Neural progenitor cell (in vitro differentiated cells): ENCODE measurements around the gene HNRNPK. TPM values are rescaled to one million over a fixed set of nuclear protein-coding genes. Genes with fewer than 3 reads are reported as not detected.

Source experiments
- DNase-seq: peaks from one replicate; pipeline ENCODE4 v3.0.0-alpha.2; 2016; ENCODE audit warnings: low spot score
- H2AFZ ChIP-seq: fragments of 200-600 bp; sonication (generic); replicated peaks from 2 replicates; pipeline ENCODE4 v1.6.1; 2016; ENCODE audit warnings: antibody characterized with exemption
- H3F3A ChIP-seq: fragments of 200-600 bp; sonication (generic); 2 replicates; pipeline ENCODE4 v1.6.1; 2016; ENCODE audit warnings: antibody characterized with exemption, low read depth
- H3K27ac ChIP-seq: fragments of 200-600 bp; sonication (generic); 2 replicates; pipeline ENCODE4 v1.5.1; 2016; ENCODE audit warnings: mild to moderate bottlenecking
- H3K27me3 ChIP-seq: fragments of 200-600 bp; sonication (generic); 2 replicates; pipeline ENCODE4 v1.6.1; 2016; ENCODE audit warnings: mild to moderate bottlenecking, moderate library complexity
- H3K36me3 ChIP-seq: fragments of 200-600 bp; sonication (generic); 2 replicates; pipeline ENCODE4 v1.5.1; 2016
- H3K4me1 ChIP-seq: fragments of 200-600 bp; sonication (generic); 2 replicates; pipeline ENCODE4 v1.6.1; 2016; ENCODE audit warnings: mixed run types
- H3K4me2 ChIP-seq: fragments of 200-600 bp; sonication (generic); 2 replicates; pipeline ENCODE4 v1.6.1; 2016
- H3K4me3 ChIP-seq: fragments of 200-600 bp; sonication (generic); 2 replicates; pipeline ENCODE4 v1.5.1; 2016
- H3K79me2 ChIP-seq: fragments of 200-600 bp; sonication (generic); 2 replicates; pipeline ENCODE4 v1.6.1; 2016; ENCODE audit warnings: low read depth
- H3K9ac ChIP-seq: fragments of 200-600 bp; sonication (generic); 2 replicates; pipeline ENCODE4 v1.6.1; 2016
- H3K9me3 ChIP-seq: fragments of 200-600 bp; sonication (generic); 2 replicates; pipeline ENCODE4 v1.5.1; 2016; ENCODE audit warnings: low read depth
- H4K20me1 ChIP-seq: fragments of 200-600 bp; sonication (generic); 2 replicates; pipeline ENCODE4 v1.6.1; 2016; ENCODE audit warnings: low read depth
- H3K27ac Mint-ChIP-seq: 3 replicates; pipeline ENCODE4 v1.8.0; 2021; ENCODE audit warnings: mixed read lengths
- H3K27me3 Mint-ChIP-seq: 2 replicates; pipeline ENCODE4 v1.8.0; 2022; ENCODE audit warnings: low read depth, mild to moderate bottlenecking, inconsistent platforms, moderate library complexity, mixed read lengths; ENCODE audit not compliant: insufficient read depth
- H3K36me3 Mint-ChIP-seq: 3 replicates; pipeline ENCODE4 v1.8.0; 2021; ENCODE audit warnings: mixed read lengths
- H3K4me1 Mint-ChIP-seq: 3 replicates; pipeline ENCODE4 v1.8.0; 2021; ENCODE audit warnings: mixed read lengths
- H3K4me3 Mint-ChIP-seq: 3 replicates; pipeline ENCODE4 v1.8.0; 2021; ENCODE audit warnings: mild to moderate bottlenecking, moderate library complexity, mixed read lengths
- H3K9me3 Mint-ChIP-seq: 3 replicates; pipeline ENCODE4 v1.8.0; 2020; ENCODE audit warnings: mixed read lengths
- EZH2 ChIP-seq: fragments of 200-600 bp; sonication (generic); IDR thresholded peaks from 2 replicates; pipeline ENCODE4 v1.6.1; 2017; ENCODE audit warnings: antibody characterized with exemption, mild to moderate bottlenecking, moderate library complexity
- EZH2phosphoT487 ChIP-seq: fragments of 200-600 bp; sonication (generic); IDR thresholded peaks from 2 replicates; pipeline ENCODE4 v1.6.1; 2017; ENCODE audit warnings: antibody characterized with exemption
- microRNA-seq: library from miRNA; unstranded; fragments of <30 nt; microRNA quantifications from one replicate; pipeline ENCODE4, GENCODE V29; 2016
- small RNA-seq: library from RNA; depleted of rRNA; stranded (forward); fragments of <200 nt; gene quantifications from one replicate; pipeline ENCODE3, GENCODE V24; 2015
- total RNA-seq: library from RNA; depleted of rRNA; stranded (reverse); fragments of >200 nt; gene quantifications from 2 replicates; pipeline ENCODE4 v1.2.3, GENCODE V29; 2015; ENCODE audit warnings: low replicate concordance
- TF ChIP-seq, protein P1 (sequence below): fragments of 200-600 bp; sonication (generic); IDR thresholded peaks from 2 replicates; pipeline ENCODE4 v1.5.1; 2017; ENCODE audit warnings: antibody characterized with exemption, mild to moderate bottlenecking

HNRNPK gene
- total RNA-seq, 1 donor from 2014 or later, result 1,406 TPM

DNA sequence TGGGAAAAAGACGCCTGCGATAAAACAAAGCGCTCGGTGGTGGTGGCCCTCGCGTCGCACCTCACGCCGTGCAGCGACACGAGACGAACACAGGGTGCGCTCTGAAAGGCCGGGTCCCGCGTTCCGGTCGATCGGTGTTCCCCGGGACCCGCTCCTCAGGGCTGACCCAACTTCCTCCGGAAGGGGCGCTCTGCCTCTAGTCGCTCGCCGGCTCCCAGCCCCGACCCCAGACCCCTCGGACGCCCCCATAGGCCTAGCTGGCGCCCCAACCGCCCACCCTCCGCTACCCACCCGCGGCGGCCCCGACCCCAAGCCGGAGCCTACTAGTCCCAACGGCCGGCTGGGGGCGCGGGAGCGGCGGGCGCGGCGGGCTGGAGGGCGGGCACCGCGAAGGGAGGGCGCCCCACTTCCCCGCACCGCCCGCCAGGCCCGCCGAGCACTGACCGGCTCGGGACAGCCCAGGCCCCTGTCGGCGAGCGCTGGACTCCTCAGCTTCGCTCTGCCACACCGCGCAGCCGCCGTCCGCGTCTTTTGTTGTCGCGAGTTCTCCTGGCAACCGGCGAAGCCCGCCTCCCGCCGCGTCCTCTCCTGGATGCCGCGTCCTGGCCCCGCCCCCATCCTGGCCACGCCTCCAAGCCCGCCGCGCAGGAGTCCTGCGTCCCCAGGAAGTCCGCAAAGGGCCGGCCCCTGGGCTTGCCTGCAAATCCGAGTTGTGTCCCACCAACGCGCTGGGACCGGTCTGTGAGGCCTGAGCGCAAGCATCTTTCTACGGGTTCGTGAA, 58.9 kb downstream of the HNRNPK start, which contains the start of gene KIF27:
KIF27 (minus strand) TSS at position 506 of the 781 bp plus-strand sequence. CDS start 5,841 bp downstream, outside the sequence.
- peaks cover 9% of the 10 kb centered on the region for H3K27me3 Mint-ChIP-seq
- TF ChIP-seq EZH2, result no peak
- TF ChIP-seq, protein P1, sequence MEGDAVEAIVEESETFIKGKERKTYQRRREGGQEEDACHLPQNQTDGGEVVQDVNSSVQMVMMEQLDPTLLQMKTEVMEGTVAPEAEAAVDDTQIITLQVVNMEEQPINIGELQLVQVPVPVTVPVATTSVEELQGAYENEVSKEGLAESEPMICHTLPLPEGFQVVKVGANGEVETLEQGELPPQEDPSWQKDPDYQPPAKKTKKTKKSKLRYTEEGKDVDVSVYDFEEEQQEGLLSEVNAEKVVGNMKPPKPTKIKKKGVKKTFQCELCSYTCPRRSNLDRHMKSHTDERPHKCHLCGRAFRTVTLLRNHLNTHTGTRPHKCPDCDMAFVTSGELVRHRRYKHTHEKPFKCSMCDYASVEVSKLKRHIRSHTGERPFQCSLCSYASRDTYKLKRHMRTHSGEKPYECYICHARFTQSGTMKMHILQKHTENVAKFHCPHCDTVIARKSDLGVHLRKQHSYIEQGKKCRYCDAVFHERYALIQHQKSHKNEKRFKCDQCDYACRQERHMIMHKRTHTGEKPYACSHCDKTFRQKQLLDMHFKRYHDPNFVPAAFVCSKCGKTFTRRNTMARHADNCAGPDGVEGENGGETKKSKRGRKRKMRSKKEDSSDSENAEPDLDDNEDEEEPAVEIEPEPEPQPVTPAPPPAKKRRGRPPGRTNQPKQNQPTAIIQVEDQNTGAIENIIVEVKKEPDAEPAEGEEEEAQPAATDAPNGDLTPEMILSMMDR, result peak; percentile 56
- H3K79me2 ChIP-seq, result peaks cover 6% of the 10 kb centered on the region

DNA sequence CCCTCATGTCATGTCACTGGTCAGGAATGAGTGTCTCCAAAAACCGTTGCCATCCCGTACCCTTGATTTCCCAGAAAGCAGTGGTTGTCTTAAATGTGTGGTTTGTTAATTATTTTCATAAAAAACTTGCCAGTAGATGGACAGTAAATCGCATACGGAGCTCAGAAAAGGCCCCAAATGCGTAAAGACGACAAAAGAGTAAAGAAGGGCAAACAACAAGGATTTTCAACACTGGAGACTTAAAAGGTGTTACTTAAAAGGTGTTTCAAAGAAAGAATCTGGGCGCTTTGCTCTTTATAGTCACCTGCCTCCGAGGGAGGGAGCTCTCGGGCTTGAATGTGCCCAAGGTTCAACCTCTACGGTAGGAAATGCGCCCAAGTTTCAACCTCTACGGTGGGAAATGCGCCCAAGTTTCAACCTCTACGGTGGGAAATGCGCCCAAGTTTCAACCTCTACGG, 59.5 kb downstream of the HNRNPK start:
- H3K36me3 Mint-ChIP-seq, result peaks cover 6% of the 10 kb centered on the region
- H3K27me3 ChIP-seq, result no peaks in the 10 kb centered on the region
- H3K4me1 ChIP-seq, result peaks cover 4% of the 10 kb centered on the region
- H3K79me2 ChIP-seq, result peaks cover 6% of the 10 kb centered on the region
- H3K4me1 Mint-ChIP-seq, result peaks cover 16% of the 10 kb centered on the region
- peaks cover 9% of the 10 kb centered on the region for H3K27me3 Mint-ChIP-seq
- H3K9ac ChIP-seq, result peak overlapping the region; percentile 6
- no peaks in the 10 kb centered on the region for H3K9me3 Mint-ChIP-seq
- H3K9me3 ChIP-seq, result no peaks in the 10 kb centered on the region
- H2AFZ ChIP-seq, result peak overlapping the region; percentile 49
- peak overlapping the region; percentile 90 for H3K4me2 ChIP-seq
- no peaks in the 10 kb centered on the region for H3K36me3 ChIP-seq
- H3F3A ChIP-seq, result peaks cover 22% of the 10 kb centered on the region
- H3K27ac ChIP-seq, result peak overlapping the region; percentile 92
- no peaks in the 10 kb centered on the region for H4K20me1 ChIP-seq
- peak overlapping the region; percentile 69 for H3K4me3 ChIP-seq
- DNase-seq, result no peak
- H3K4me3 Mint-ChIP-seq, result peak overlapping the region; percentile 89
- TF ChIP-seq, protein P1, result no peak
- TF ChIP-seq EZH2, result no peak
- TF ChIP-seq EZH2phosphoT487, result no peak
- H3K27ac Mint-ChIP-seq, result peak overlapping the region; percentile 96

More for the DNA sequence above, 58.9 kb downstream of the HNRNPK start, which contains the start of gene KIF27:
- Mint-ChIP-seq H3K27ac (peak within 1 kb of the TSS; percentile 96), H3K4me3 (peak within 1 kb of the TSS; percentile 89), H3K36me3 (peaks cover 6% of the 10 kb centered on the region), H3K9me3 (no peaks in the 10 kb centered on the region), H3K4me1 (peaks cover 16% of the 10 kb centered on the region)
- Histone ChIP-seq H3K36me3 (no peaks in the 10 kb centered on the region), H3K27ac (peak within 1 kb of the TSS; percentile 92), H3K9ac (peak within 1 kb of the TSS; percentile 6), H3K4me2 (peak within 1 kb of the TSS; percentile 90), H3F3A (peaks cover 22% of the 10 kb centered on the region), H3K9me3 (no peaks in the 10 kb centered on the region), H3K4me1 (peaks cover 4% of the 10 kb centered on the region), H3K4me3 (peak within 1 kb of the TSS; percentile 69), H2AFZ (peak within 1 kb of the TSS; percentile 55), H4K20me1 (no peaks in the 10 kb centered on the region), H3K27me3 (no peaks in the 10 kb centered on the region)
- DNase-seq, result peak; percentile 99

DNA sequence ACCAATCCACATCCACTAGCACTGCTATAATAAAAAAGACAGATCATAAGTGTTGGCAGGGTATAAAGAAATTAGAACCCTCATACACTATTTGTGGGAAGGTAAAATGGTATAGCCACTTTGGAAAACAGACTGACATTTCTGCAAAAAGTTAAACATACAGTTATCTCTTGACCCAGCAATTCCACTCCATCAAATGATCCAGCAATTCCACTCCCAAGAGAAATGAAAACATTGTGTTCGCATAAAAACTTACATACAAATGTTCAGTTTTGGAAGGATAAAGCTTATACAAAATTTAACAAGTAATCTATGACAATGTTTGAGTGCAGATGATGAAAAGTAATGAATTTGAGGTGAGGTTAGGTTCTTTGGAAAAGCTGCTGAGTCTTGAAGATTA, 60.9 kb downstream of the HNRNPK start:
- peaks cover 22% of the 10 kb centered on the region for H3F3A ChIP-seq
- H3K9me3 ChIP-seq, result no peaks in the 10 kb centered on the region
- peaks cover 6% of the 10 kb centered on the region for H3K79me2 ChIP-seq
- H3K4me3 Mint-ChIP-seq, result peak overlapping the region; percentile 43
- H3K9ac ChIP-seq, result no peak overlapping the region
- no peaks in the 10 kb centered on the region for H3K36me3 ChIP-seq
- H3K4me1 ChIP-seq, result peaks cover 4% of the 10 kb centered on the region
- H4K20me1 ChIP-seq, result no peaks in the 10 kb centered on the region
- no peaks in the 10 kb centered on the region for H3K9me3 Mint-ChIP-seq
- H2AFZ ChIP-seq, result no peak overlapping the region
- H3K4me3 ChIP-seq, result no peak overlapping the region
- TF ChIP-seq, protein P1, result no peak
- TF ChIP-seq EZH2phosphoT487 (no peak), EZH2 (no peak)
- no peak overlapping the region for H3K4me2 ChIP-seq
- H3K4me1 Mint-ChIP-seq, result peaks cover 16% of the 10 kb centered on the region
- peaks cover 6% of the 10 kb centered on the region for H3K36me3 Mint-ChIP-seq
- DNase-seq, result no peak
- no peak overlapping the region for H3K27ac ChIP-seq
- H3K27me3 ChIP-seq, result no peaks in the 10 kb centered on the region
- H3K27me3 Mint-ChIP-seq, result peaks cover 8% of the 10 kb centered on the region
- H3K27ac Mint-ChIP-seq, result no peak overlapping the region

Small RNAs within 50 kb of the gene (microRNA-seq; reads per million reads assigned to microRNA genes)
- gene MIR7-1, result 34.7 reads per million, percentile 63 among the genes with 10 or more reads in this experiment

Small RNAs within 50 kb of the gene (small RNA-seq; reads per million reads assigned to genes)
- not detected for gene RF00019

Other genes starting within 250 kb of the HNRNPK start
- 19.9 and 33.4 TPM in 2 replicates for gene GKAP1, start 162.4 kb downstream of the HNRNPK start, total RNA-seq
- gene KIF27, start 58.8 kb downstream of the HNRNPK start, total RNA-seq, result 13.0 and 16.4 TPM in 2 replicates
- gene RMI1, start 590 bp upstream of the HNRNPK start, total RNA-seq, result 22.9 and 35.7 TPM in 2 replicates